Body of pancreas (tissue), 4 donors: ENCODE data around the gene SLC27A6. TPM values are rescaled to one million over a fixed set of nuclear protein-coding genes. Genes with fewer than 3 reads are reported as not detected.

Source experiments
- ATAC-seq: fragments of 150-250 bp; one replicate; pipeline ENCODE4 v1.9.1; 2016
- DNase-seq, 4 donors: peaks; one replicate each; pipeline ENCODE4 v3.0.0-alpha.2; 2019
- H3K27ac ChIP-seq, 4 donors: fragments of 200-600 bp; sonication (generic); 1 replicate in 3 of 4; 2 replicates in 1 of 4; pipeline versions ENCODE4 v1.5.1 to v1.6.1; 2016 to 2019; ENCODE audit warnings: mild to moderate bottlenecking in 1 of 4, mixed read lengths in 1 of 4, moderate library complexity in 1 of 4
- H3K27me3 ChIP-seq, 2 donors: fragments of 200-600 bp; sonication (generic); one replicate each; pipeline ENCODE4 v1.6.0; 2016; ENCODE audit warnings: mild to moderate bottlenecking in 1 of 2
- H3K36me3 ChIP-seq, 2 donors: fragments of 200-600 bp; sonication (generic); replicated peaks in 1 of 2; 2 replicates each; pipeline ENCODE4 v1.5.1; 2016; ENCODE audit warnings: low read depth in 2 of 2; ENCODE audit not compliant: insufficient read depth in 1 of 2
- H3K4me1 ChIP-seq: fragments of 200-600 bp; sonication (generic); one replicate; pipeline ENCODE4 v1.6.0; 2016
- H3K4me3 ChIP-seq, 2 donors: fragments of 200-600 bp; sonication (generic); 1 replicate in 1 of 2; 2 replicates in 1 of 2; pipeline ENCODE4 v1.5.1; 2016 to 2019
- H3K9me3 ChIP-seq, 3 donors: fragments of 200-600 bp; sonication (generic); 1 replicate in 2 of 3; 2 replicates in 1 of 3; pipeline ENCODE4 v1.5.1; 2016
- POLR2A ChIP-seq, 3 donors: fragments of 450-650 bp; IDR thresholded peaks; one replicate each; pipeline ENCODE4 v1.6.1; 2016; ENCODE audit warnings: antibody characterized with exemption in 3 of 3, mild to moderate bottlenecking in 2 of 3
- WGBS, 2 donors: methylation state at CpG; one replicate each; pipeline ENCODE4 v1.1.5; 2017; 5-methylcytosine and 5-hydroxymethylcytosine counted together
- intact Hi-C: fragments of 100-400 bp; cut with DNase I; formaldehyde crosslinking; loops from one replicate; pipeline ENCODE4 v1.15.1; 2023
- total RNA-seq, 2 donors: library from RNA; depleted of rRNA; stranded (reverse); fragments of >200 nt; gene quantifications; one replicate each; pipeline ENCODE4 v1.1.0, GENCODE V29; 2016
- TF ChIP-seq, protein P1 (sequence below), 7 experiments: fragments of 450-650 bp in 4 of 7; fragments of 200-600 bp in 3 of 7; sonication (generic) in 3 of 7; IDR thresholded peaks; one replicate each; pipeline ENCODE4 v1.5.1; 2016 to 2019; ENCODE audit warnings: antibody characterized with exemption in 7 of 7

SLC27A6 gene, protein sequence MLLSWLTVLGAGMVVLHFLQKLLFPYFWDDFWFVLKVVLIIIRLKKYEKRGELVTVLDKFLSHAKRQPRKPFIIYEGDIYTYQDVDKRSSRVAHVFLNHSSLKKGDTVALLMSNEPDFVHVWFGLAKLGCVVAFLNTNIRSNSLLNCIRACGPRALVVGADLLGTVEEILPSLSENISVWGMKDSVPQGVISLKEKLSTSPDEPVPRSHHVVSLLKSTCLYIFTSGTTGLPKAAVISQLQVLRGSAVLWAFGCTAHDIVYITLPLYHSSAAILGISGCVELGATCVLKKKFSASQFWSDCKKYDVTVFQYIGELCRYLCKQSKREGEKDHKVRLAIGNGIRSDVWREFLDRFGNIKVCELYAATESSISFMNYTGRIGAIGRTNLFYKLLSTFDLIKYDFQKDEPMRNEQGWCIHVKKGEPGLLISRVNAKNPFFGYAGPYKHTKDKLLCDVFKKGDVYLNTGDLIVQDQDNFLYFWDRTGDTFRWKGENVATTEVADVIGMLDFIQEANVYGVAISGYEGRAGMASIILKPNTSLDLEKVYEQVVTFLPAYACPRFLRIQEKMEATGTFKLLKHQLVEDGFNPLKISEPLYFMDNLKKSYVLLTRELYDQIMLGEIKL
- 1 to 10 TPM in 1 of 2 donors, under 1 TPM in 1; 0.99 to 1.3 TPM for total RNA-seq

DNA sequence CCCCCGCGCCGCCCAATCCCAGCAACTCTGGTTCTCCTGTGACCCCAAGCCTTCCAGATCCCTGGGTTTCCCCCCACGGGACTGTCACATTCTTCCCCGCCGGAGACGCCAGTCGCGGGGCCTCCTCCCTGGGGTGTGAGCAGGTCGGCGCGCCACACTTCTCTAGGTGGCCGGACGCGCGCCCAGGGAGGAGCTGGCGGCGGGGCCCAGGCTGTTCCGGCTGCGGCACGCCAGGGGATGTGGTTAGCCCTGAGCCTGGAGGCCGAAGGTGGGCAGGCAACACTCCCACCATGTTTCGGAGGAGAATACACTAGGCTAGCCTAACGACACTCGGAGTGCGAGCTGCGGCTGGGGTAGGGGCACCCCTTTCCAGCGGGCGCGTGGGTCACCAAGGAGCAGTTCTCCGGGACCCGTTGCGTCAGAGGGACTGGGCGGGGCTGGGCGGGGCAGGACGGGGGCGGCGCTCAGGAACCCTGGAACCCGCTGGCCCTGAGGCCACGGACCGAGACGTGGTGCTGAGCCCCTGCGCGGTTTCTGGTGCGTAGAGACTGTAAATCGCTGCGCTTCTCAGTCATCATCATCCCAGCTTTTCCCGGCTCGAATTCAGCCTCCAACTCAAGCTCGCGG, at the start of gene SLC27A6:
Gene SLC27A6 (plus strand): TSS at position 478 of the 627 bp plus-strand sequence. CDS start 650 bp downstream, outside the sequence.
- ATAC-seq (no peak), DNase-seq (peak in 1 of 4 donors; percentile 21)
- intact Hi-C loops: no loop called here
- H3K9me3 ChIP-seq: no peaks in the 10 kb centered on the region
- H3K27ac ChIP-seq: no peak within 1 kb of the TSS
- no peak for TF ChIP-seq POLR2A (IDR thresholded peaks at IDR 0.05)
- TF ChIP-seq, protein P1, sequence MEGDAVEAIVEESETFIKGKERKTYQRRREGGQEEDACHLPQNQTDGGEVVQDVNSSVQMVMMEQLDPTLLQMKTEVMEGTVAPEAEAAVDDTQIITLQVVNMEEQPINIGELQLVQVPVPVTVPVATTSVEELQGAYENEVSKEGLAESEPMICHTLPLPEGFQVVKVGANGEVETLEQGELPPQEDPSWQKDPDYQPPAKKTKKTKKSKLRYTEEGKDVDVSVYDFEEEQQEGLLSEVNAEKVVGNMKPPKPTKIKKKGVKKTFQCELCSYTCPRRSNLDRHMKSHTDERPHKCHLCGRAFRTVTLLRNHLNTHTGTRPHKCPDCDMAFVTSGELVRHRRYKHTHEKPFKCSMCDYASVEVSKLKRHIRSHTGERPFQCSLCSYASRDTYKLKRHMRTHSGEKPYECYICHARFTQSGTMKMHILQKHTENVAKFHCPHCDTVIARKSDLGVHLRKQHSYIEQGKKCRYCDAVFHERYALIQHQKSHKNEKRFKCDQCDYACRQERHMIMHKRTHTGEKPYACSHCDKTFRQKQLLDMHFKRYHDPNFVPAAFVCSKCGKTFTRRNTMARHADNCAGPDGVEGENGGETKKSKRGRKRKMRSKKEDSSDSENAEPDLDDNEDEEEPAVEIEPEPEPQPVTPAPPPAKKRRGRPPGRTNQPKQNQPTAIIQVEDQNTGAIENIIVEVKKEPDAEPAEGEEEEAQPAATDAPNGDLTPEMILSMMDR (IDR thresholded peaks at IDR 0.05): no peak
- no peaks in the 10 kb centered on the region for H3K27me3 ChIP-seq
- no peaks in the 10 kb centered on the region for H3K4me1 ChIP-seq
- no peaks in the 10 kb centered on the region for H3K36me3 ChIP-seq
- 1% methylated on average over 7 to 45 of the region's 51 CpGs for WGBS, 2 donors
- no peak within 1 kb of the TSS for H3K4me3 ChIP-seq

- Histone ChIP-seq H3K36me3 (no peaks in the 10 kb centered on the region), H3K4me3 (no peak overlapping the region), H3K27me3 (no peaks in the 10 kb centered on the region), H3K27ac (no peak overlapping the region), H3K4me1 (no peaks in the 10 kb centered on the region), H3K9me3 (no peaks in the 10 kb centered on the region)
- 77 to 81% methylated on average over 2 of the region's 2 CpGs for WGBS, 2 donors
- intact Hi-C loops: no loop called here
- TF ChIP-seq, protein P1 (IDR thresholded peaks at IDR 0.05): no peak
- TF ChIP-seq POLR2A (IDR thresholded peaks at IDR 0.05): no peak
- ATAC-seq (no peak), DNase-seq (no peak)
Observed at GRCh38 chr5:128919542-128919941, 45.7 kb upstream of the SLC27A6 start.

- Histone ChIP-seq H3K27ac (no peak overlapping the region), H3K36me3 (no peaks in the 10 kb centered on the region), H3K27me3 (no peaks in the 10 kb centered on the region), H3K4me1 (no peaks in the 10 kb centered on the region), H3K4me3 (no peak overlapping the region), H3K9me3 (no peaks in the 10 kb centered on the region)
- intact Hi-C loops: no loop called here
- no peak for DNase-seq
- TF ChIP-seq, protein P1 (IDR thresholded peaks at IDR 0.05): no peak
- no peak for TF ChIP-seq POLR2A (IDR thresholded peaks at IDR 0.05)
- ATAC-seq: no peak
- WGBS, 2 donors: 43 to 47% methylated on average over 2 of the region's 2 CpGs
Observed at GRCh38 chr5:128920345-128921215, 44.7 kb upstream of the SLC27A6 start.

- Histone ChIP-seq H3K27me3 (no peaks in the 10 kb centered on the region), H3K36me3 (no peaks in the 10 kb centered on the region), H3K4me1 (no peaks in the 10 kb centered on the region), H3K9me3 (no peaks in the 10 kb centered on the region), H3K4me3 (no peak overlapping the region), H3K27ac (no peak overlapping the region)
- TF ChIP-seq, protein P1 (IDR thresholded peaks at IDR 0.05): no peak
- no peak for TF ChIP-seq POLR2A (IDR thresholded peaks at IDR 0.05)
- intact Hi-C loops: no loop called here
- no peak for ATAC-seq
- no peak for DNase-seq
- WGBS, 2 donors: 54% methylated on average over 2 of the region's 2 CpGs
Observed at GRCh38 chr5:128924299-128924698, 41.0 kb upstream of the SLC27A6 start.
